Daoy (cell line): Measurements from ENCODE around the gene KIT. TPM values are rescaled to one million over a fixed set of nuclear protein-coding genes. Genes with fewer than 3 reads are reported as not detected.
"Not testable (repeated sequence)": the region's sequence is repeated elsewhere in the genome, so short reads cannot be mapped to it uniquely, and the experiment has no call there.

ENCODE experiments used
- DNase-seq: peaks from one replicate; pipeline ENCODE4 v3.0.0-alpha.2; 2015; ENCODE audit warnings: low read depth
- total RNA-seq: library from RNA; depleted of rRNA; stranded (reverse); fragments of >200 nt; shearing (Covaris generic); gene quantifications from 2 replicates; pipeline ENCODE4 v1.2.3, GENCODE V29; 2014; rRNA removed

KIT gene
- not detected in 2 replicates for total RNA-seq

- no peak for DNase-seq
Observed at GRCh38 chr4:54657551-54658251, at the start of gene KIT. TSS of gene KIT (plus strand) at chr4:54657957. CDS start at chr4:54658015, 58 bp downstream.

- no peak for DNase-seq
Observed at GRCh38 chr4:54609310-54609709, 48.4 kb upstream of the KIT start.

- no peak for DNase-seq
Observed at GRCh38 chr4:54614149-54614548, 43.6 kb upstream of the KIT start.

- no peak for DNase-seq
Observed at GRCh38 chr4:54620773-54621172, 37.0 kb upstream of the KIT start.

- DNase-seq, result no peak
Observed at GRCh38 chr4:54625391-54625790, 32.4 kb upstream of the KIT start.

GRCh38 chr4:54626113-54626512, 31.6 kb upstream of the KIT start:
- DNase-seq, result no peak

- no peak for DNase-seq
Observed at GRCh38 chr4:54632537-54632936, 25.2 kb upstream of the KIT start.

- DNase-seq, result not testable (repeated sequence)
Observed at GRCh38 chr4:54633102-54633740, 24.5 kb upstream of the KIT start.

- DNase-seq, result no peak
Observed at GRCh38 chr4:54635318-54635717, 22.4 kb upstream of the KIT start.

- no peak for DNase-seq
Observed at GRCh38 chr4:54637325-54637724, 20.4 kb upstream of the KIT start.

GRCh38 chr4:54641101-54641500, 16.7 kb upstream of the KIT start:
- DNase-seq, result not testable (repeated sequence)

- DNase-seq, result no peak
Observed at GRCh38 chr4:54643172-54643571, 14.6 kb upstream of the KIT start.

GRCh38 chr4:54643958-54644751, 13.6 kb upstream of the KIT start:
- DNase-seq, result no peak

GRCh38 chr4:54645830-54646229, 11.9 kb upstream of the KIT start:
- no peak for DNase-seq

GRCh38 chr4:54647070-54647469, 10.7 kb upstream of the KIT start:
- no peak for DNase-seq

GRCh38 chr4:54651050-54651449, 6.7 kb upstream of the KIT start:
- DNase-seq, result no peak

- DNase-seq, result no peak
Observed at GRCh38 chr4:54654753-54655152, 3.0 kb upstream of the KIT start.

- DNase-seq, result no peak
Observed at GRCh38 chr4:54657185-54657550, 589 bp upstream of the KIT start.

GRCh38 chr4:54658252-54659093, 716 bp downstream of the KIT start:
- DNase-seq, result no peak

- no peak for DNase-seq
Observed at GRCh38 chr4:54659313-54659712, 1.6 kb downstream of the KIT start.

GRCh38 chr4:54659749-54660535, 2.2 kb downstream of the KIT start:
- no peak for DNase-seq
